CD14-positive monocyte (primary cell): ENCODE data around the gene SMAD2. TPM values are rescaled to one million over a fixed set of nuclear protein-coding genes. Genes with fewer than 3 reads are reported as not detected.

ENCODE experiments used
- DNase-seq, 3 donors: peaks; one replicate each; pipeline ENCODE4 v3.0.0-alpha.2; 2011 to 2022
- H2AFZ ChIP-seq: 2 replicates; pipeline ENCODE4 v1.6.0; 2012; ENCODE audit warnings: mild to moderate bottlenecking, low read depth, low read length, inconsistent platforms; ENCODE audit not compliant: insufficient read depth, poor library complexity, severe bottlenecking
- H3K27ac ChIP-seq, 2 donors: 1 replicate in 1 of 2; 2 replicates in 1 of 2; pipeline ENCODE4 v1.5.1; 2012 to 2013; ENCODE audit warnings: low read length in 2 of 2, control low read depth in 1 of 2, inconsistent platforms in 1 of 2, low read depth in 1 of 2, mild to moderate bottlenecking in 1 of 2
- H3K27me3 ChIP-seq, 2 donors: one replicate each; pipeline versions ENCODE4 v1.6.0 to v1.6.1; 2011 to 2013; ENCODE audit warnings: low read length in 2 of 2; ENCODE audit not compliant: control insufficient read depth in 2 of 2, insufficient read depth in 2 of 2
- H3K36me3 ChIP-seq, 2 donors: replicated peaks in 1 of 2; 1 replicate in 1 of 2; 2 replicates in 1 of 2; pipeline versions ENCODE4 v1.5.1 to v1.6.1; 2012 to 2013; ENCODE audit warnings: low read length in 2 of 2, control low read depth in 1 of 2, inconsistent platforms in 1 of 2, mild to moderate bottlenecking in 1 of 2; ENCODE audit not compliant: insufficient read depth in 2 of 2, control insufficient read depth in 1 of 2
- H3K4me1 ChIP-seq, 2 donors: 1 replicate in 1 of 2; 2 replicates in 1 of 2; pipeline versions ENCODE4 v1.5.1 to v1.6.1; 2012 to 2013; ENCODE audit warnings: low read length in 2 of 2, control low read depth in 1 of 2, inconsistent platforms in 1 of 2, mild to moderate bottlenecking in 1 of 2, moderate library complexity in 1 of 2; ENCODE audit not compliant: insufficient read depth in 2 of 2, control insufficient read depth in 1 of 2
- H3K4me2 ChIP-seq: replicated peaks from 2 replicates; pipeline ENCODE3; 2012; ENCODE audit warnings: low read length, moderate library complexity, mild to moderate bottlenecking; ENCODE audit not compliant: poor library complexity, severe bottlenecking; ENCODE audit errors: extremely low read depth
- H3K4me3 ChIP-seq, 3 experiments: fragments of 200-600 bp in 1 of 3; sonication (generic) in 1 of 3; replicated peaks in 1 of 3; 1 replicate in 2 of 3; 2 replicates in 1 of 3; pipeline ENCODE4 v1.5.1; 2011 to 2013; ENCODE audit warnings: low read length in 3 of 3, mild to moderate bottlenecking in 3 of 3, control low read depth in 2 of 3, low read depth in 2 of 3, inconsistent platforms in 1 of 3, moderate library complexity in 1 of 3
- H3K79me2 ChIP-seq: 2 replicates; pipeline ENCODE4 v1.6.0; 2012; ENCODE audit warnings: mild to moderate bottlenecking, control low read depth, inconsistent platforms, low read length, moderate library complexity; ENCODE audit not compliant: insufficient read depth
- H3K9ac ChIP-seq: 2 replicates; pipeline ENCODE4 v1.6.0; 2017; ENCODE audit warnings: low read length, mild to moderate bottlenecking; ENCODE audit not compliant: insufficient read depth, poor library complexity, severe bottlenecking
- H3K9me3 ChIP-seq, 2 donors: replicated peaks in 1 of 2; 1 replicate in 1 of 2; 2 replicates in 1 of 2; pipeline versions ENCODE4 v1.5.1 to v1.6.1; 2012 to 2013; ENCODE audit warnings: low read length in 2 of 2, control low read depth in 1 of 2; ENCODE audit not compliant: control insufficient read depth in 1 of 2, insufficient read depth in 1 of 2
- H4K20me1 ChIP-seq: 2 replicates; pipeline ENCODE4 v1.6.0; 2012; ENCODE audit warnings: mild to moderate bottlenecking, low read length, control low read depth, moderate library complexity; ENCODE audit not compliant: insufficient read depth
- H3K27ac Mint-ChIP-seq, 7 donors: one replicate each; pipeline ENCODE4 v1.8.0; 2020; ENCODE audit warnings: mild to moderate bottlenecking in 7 of 7, mixed read lengths in 7 of 7, moderate library complexity in 6 of 7, inconsistent platforms in 2 of 7
- H3K27me3 Mint-ChIP-seq, 3 donors: one replicate each; pipeline ENCODE4 v1.8.0; 2021 to 2022; ENCODE audit warnings: low read depth in 3 of 3, mild to moderate bottlenecking in 3 of 3, mixed read lengths in 3 of 3, moderate library complexity in 3 of 3, inconsistent platforms in 1 of 3
- H3K36me3 Mint-ChIP-seq, 2 donors: one replicate each; pipeline ENCODE4 v1.8.0; 2020; ENCODE audit warnings: mixed read lengths in 2 of 2, inconsistent platforms in 1 of 2, mild to moderate bottlenecking in 1 of 2
- H3K4me1 Mint-ChIP-seq: one replicate; pipeline ENCODE4 v1.8.0; 2020; ENCODE audit warnings: mild to moderate bottlenecking, mixed read lengths
- H3K4me3 Mint-ChIP-seq, 2 donors: one replicate each; pipeline ENCODE4 v1.8.0; 2020; ENCODE audit warnings: mild to moderate bottlenecking in 2 of 2, mixed read lengths in 2 of 2, moderate library complexity in 1 of 2
- H3K9me3 Mint-ChIP-seq, 7 donors: one replicate each; pipeline ENCODE4 v1.8.0; 2020 to 2022; ENCODE audit warnings: mixed read lengths in 7 of 7, mild to moderate bottlenecking in 6 of 7, moderate library complexity in 6 of 7, inconsistent platforms in 2 of 7
- WGBS: methylation state at CpG from one replicate; pipeline ENCODE4 v1.1.5; 2013; ENCODE audit warnings: missing lambda C conversion rate; ENCODE audit not compliant: insufficient coverage; 5-methylcytosine and 5-hydroxymethylcytosine counted together
- intact Hi-C, 2 donors: fragments of 100-400 bp; cut with micrococcal nuclease; formaldehyde crosslinking; loops; one replicate each; pipeline versions ENCODE4 v1.15.0 to v1.15.1; 2023
- polyA plus RNA-seq, 3 donors: library from polyadenylated mRNA; depleted of rRNA in 1 of 3; unstranded in 2 of 3; stranded (reverse) in 1 of 3; fragments of 300-500 nt in 2 of 3; fragments of >200 nt in 1 of 3; fragmentation: Illumina TruSeq in 2 of 3; gene quantifications; 1 replicate in 2 of 3; 2 replicates in 1 of 3; pipeline ENCODE4 v1.2.3, GENCODE V29; 2012 to 2021
- TF ChIP-seq, protein P1 (sequence below): fragments of 200-600 bp; IDR thresholded peaks from one replicate; pipeline ENCODE4 v1.8.0; 2022; ENCODE audit warnings: antibody characterized with exemption, mild to moderate bottlenecking

SMAD2 gene
- polyA plus RNA-seq, 3 donors: 48.1 to 72.6 (median 70.6) TPM

GRCh38 chr18:47968721-47969120 lies 38.3 kb upstream of the SMAD2 start:
- H3K4me3 Mint-ChIP-seq: no peak overlapping the region
- H3K36me3 Mint-ChIP-seq: peaks cover 0 to 2% of the 10 kb centered on the region in 2 donors
- 100% methylated on average over 2 of the region's 4 CpGs for WGBS
- Histone ChIP-seq H2AFZ (no peak overlapping the region), H3K9me3 (no peaks in the 10 kb centered on the region), H3K9ac (no peak overlapping the region), H3K27ac (no peak overlapping the region), H3K4me1 (peaks cover 25 to 26% of the 10 kb centered on the region in 2 donors), H4K20me1 (no peaks in the 10 kb centered on the region), H3K27me3 (no peaks in the 10 kb centered on the region), H3K4me3 (no peak overlapping the region), H3K79me2 (no peaks in the 10 kb centered on the region), H3K4me2 (no peak overlapping the region), H3K36me3 (no peaks in the 10 kb centered on the region)
- intact Hi-C loops: no loop called here
- TF ChIP-seq, protein P1, sequence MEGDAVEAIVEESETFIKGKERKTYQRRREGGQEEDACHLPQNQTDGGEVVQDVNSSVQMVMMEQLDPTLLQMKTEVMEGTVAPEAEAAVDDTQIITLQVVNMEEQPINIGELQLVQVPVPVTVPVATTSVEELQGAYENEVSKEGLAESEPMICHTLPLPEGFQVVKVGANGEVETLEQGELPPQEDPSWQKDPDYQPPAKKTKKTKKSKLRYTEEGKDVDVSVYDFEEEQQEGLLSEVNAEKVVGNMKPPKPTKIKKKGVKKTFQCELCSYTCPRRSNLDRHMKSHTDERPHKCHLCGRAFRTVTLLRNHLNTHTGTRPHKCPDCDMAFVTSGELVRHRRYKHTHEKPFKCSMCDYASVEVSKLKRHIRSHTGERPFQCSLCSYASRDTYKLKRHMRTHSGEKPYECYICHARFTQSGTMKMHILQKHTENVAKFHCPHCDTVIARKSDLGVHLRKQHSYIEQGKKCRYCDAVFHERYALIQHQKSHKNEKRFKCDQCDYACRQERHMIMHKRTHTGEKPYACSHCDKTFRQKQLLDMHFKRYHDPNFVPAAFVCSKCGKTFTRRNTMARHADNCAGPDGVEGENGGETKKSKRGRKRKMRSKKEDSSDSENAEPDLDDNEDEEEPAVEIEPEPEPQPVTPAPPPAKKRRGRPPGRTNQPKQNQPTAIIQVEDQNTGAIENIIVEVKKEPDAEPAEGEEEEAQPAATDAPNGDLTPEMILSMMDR: no peak
- no peak for DNase-seq
- H3K9me3 Mint-ChIP-seq: peaks cover 0 to 12% (median 3%) of the 10 kb centered on the region in 7 donors
- H3K27ac Mint-ChIP-seq: no peak overlapping the region
- peaks cover 3 to 8% (median 6%) of the 10 kb centered on the region in 3 donors for H3K27me3 Mint-ChIP-seq
- H3K4me1 Mint-ChIP-seq: peaks cover 28% of the 10 kb centered on the region

DNA sequence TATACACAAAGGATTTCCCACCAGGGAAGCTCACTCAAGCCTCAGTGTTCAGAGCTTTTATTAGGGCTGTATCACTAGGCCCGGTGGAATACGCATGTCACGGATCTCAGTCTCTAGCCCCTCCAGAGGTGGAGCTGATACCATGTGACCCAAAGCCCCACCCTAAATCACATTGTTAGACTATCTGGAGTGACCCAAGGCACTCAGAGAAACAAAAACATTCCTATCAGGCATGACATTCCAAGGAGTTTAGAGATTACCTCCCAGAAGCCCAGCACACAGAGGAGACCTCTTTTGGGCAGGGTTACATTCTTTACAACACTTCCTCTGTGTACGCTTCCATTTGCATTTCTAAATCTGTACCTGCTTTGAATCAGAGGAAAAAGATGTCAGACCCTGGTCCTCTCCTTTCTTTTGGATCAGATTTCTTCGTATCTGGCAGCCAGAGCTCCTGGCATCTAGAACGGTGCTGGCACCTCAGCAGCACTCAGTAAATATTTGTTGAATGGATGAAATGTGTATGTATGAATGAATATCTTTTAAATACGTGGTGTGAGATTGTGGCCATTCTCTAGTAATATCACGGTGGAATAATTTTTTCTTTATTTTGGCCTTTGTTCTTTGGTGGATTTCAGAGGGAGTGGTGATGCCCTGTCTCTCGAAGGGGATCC lies 37.7 kb upstream of the SMAD2 start:
- H3K36me3 ChIP-seq: no peaks in the 10 kb centered on the region
- H4K20me1 ChIP-seq: no peaks in the 10 kb centered on the region
- Mint-ChIP-seq H3K27ac (peak overlapping the region in 1 of 7 donors; percentile 56), H3K36me3 (peaks cover 0 to 2% of the 10 kb centered on the region in 2 donors), H3K9me3 (peaks cover 0 to 12% (median 3%) of the 10 kb centered on the region in 7 donors), H3K4me3 (no peak overlapping the region), H3K4me1 (peaks cover 28% of the 10 kb centered on the region), H3K27me3 (peaks cover 3 to 8% (median 4%) of the 10 kb centered on the region in 3 donors)
- no peaks in the 10 kb centered on the region for H3K27me3 ChIP-seq
- H2AFZ ChIP-seq: no peak overlapping the region
- H3K4me2 ChIP-seq: no peak overlapping the region
- 98% methylated on average over 7 of the region's 9 CpGs for WGBS
- peaks cover 25 to 26% of the 10 kb centered on the region in 2 donors for H3K4me1 ChIP-seq
- no peak overlapping the region for H3K9ac ChIP-seq
- TF ChIP-seq, protein P1: no peak
- DNase-seq: no peak
- no peak overlapping the region for H3K4me3 ChIP-seq
- H3K27ac ChIP-seq: no peak overlapping the region
- intact Hi-C loops: no loop called here
- no peaks in the 10 kb centered on the region for H3K9me3 ChIP-seq
- no peaks in the 10 kb centered on the region for H3K79me2 ChIP-seq
